Trophoblast cell (in vitro differentiated cells and primary cell): Measurements from ENCODE around the gene TXNDC8.
A peak's percentile ranks its signal among the peaks of the same experiment; 100 is the strongest.

Experiments
- DNase-seq, 2 donors: peaks; one replicate each; pipeline ENCODE4 v3.0.0-alpha.2; 2016
- H2AFZ ChIP-seq: 2 replicates; pipeline ENCODE4 v1.6.1; 2013; ENCODE audit warnings: low read length, moderate library complexity, mild to moderate bottlenecking; ENCODE audit not compliant: insufficient read depth, poor library complexity
- H2AK5ac ChIP-seq: 2 replicates; pipeline ENCODE4 v1.6.1; 2013; ENCODE audit warnings: mild to moderate bottlenecking, low read length
- H2BK120ac ChIP-seq: 2 replicates; pipeline ENCODE4 v1.6.1; 2013; ENCODE audit warnings: low read length, mild to moderate bottlenecking, moderate library complexity; ENCODE audit not compliant: insufficient read depth, poor library complexity
- H2BK12ac ChIP-seq: 2 replicates; pipeline ENCODE4 v1.6.1; 2013; ENCODE audit warnings: mild to moderate bottlenecking, low read length, moderate library complexity
- H2BK5ac ChIP-seq: 2 replicates; pipeline ENCODE4 v1.6.1; 2013; ENCODE audit warnings: low read length, low read depth, moderate library complexity, mild to moderate bottlenecking; ENCODE audit not compliant: poor library complexity
- H3K14ac ChIP-seq: 2 replicates; pipeline ENCODE4 v1.6.1; 2013; ENCODE audit warnings: mild to moderate bottlenecking, low read length
- H3K18ac ChIP-seq: 2 replicates; pipeline ENCODE4 v1.6.1; 2013; ENCODE audit warnings: mild to moderate bottlenecking, low read length
- H3K23ac ChIP-seq: 2 replicates; pipeline ENCODE4 v1.6.1; 2013; ENCODE audit warnings: low read length
- H3K27ac ChIP-seq: 2 replicates; pipeline ENCODE4 v1.5.1; 2013; ENCODE audit warnings: low read depth, mild to moderate bottlenecking, inconsistent platforms, low read length, moderate library complexity
- H3K27me3 ChIP-seq: 2 replicates; pipeline ENCODE4 v1.6.1; 2013; ENCODE audit warnings: inconsistent platforms, mild to moderate bottlenecking, low read length, moderate library complexity; ENCODE audit not compliant: insufficient read depth
- H3K36me3 ChIP-seq, 2 experiments: 1 replicate in 1 of 2; 2 replicates in 1 of 2; pipeline ENCODE4 v1.6.1; 2013; ENCODE audit warnings: low read length in 2 of 2, mild to moderate bottlenecking in 2 of 2, moderate library complexity in 1 of 2; ENCODE audit not compliant: insufficient read depth in 2 of 2, control insufficient read depth in 1 of 2
- H3K4ac ChIP-seq: 2 replicates; pipeline ENCODE4 v1.6.1; 2013; ENCODE audit warnings: low read depth, mild to moderate bottlenecking, low read length, moderate library complexity
- H3K4me1 ChIP-seq, 2 experiments: 1 replicate in 1 of 2; 2 replicates in 1 of 2; pipeline ENCODE4 v1.6.1; 2013; ENCODE audit warnings: low read length in 2 of 2, mild to moderate bottlenecking in 2 of 2, moderate library complexity in 1 of 2; ENCODE audit not compliant: insufficient read depth in 2 of 2, control insufficient read depth in 1 of 2
- H3K4me2 ChIP-seq: 2 replicates; pipeline ENCODE4 v1.6.1; 2013; ENCODE audit warnings: inconsistent platforms, mild to moderate bottlenecking, low read length, moderate library complexity
- H3K4me3 ChIP-seq: 2 replicates; pipeline ENCODE4 v1.5.1; 2013; ENCODE audit warnings: mild to moderate bottlenecking, low read depth, low read length, inconsistent platforms
- H3K79me1 ChIP-seq: one replicate; pipeline ENCODE4 v1.6.1; 2013; ENCODE audit warnings: low read length
- H3K79me2 ChIP-seq: 2 replicates; pipeline ENCODE4 v1.6.1; 2013; ENCODE audit warnings: low read length, mild to moderate bottlenecking; ENCODE audit not compliant: control insufficient read depth, insufficient read depth, poor library complexity
- H3K9ac ChIP-seq: 2 replicates; pipeline ENCODE4 v1.6.1; 2013; ENCODE audit warnings: mild to moderate bottlenecking, low read length
- H3K9me3 ChIP-seq: 2 replicates; pipeline ENCODE4 v1.6.1; 2013; ENCODE audit warnings: low read depth, mild to moderate bottlenecking, control low read depth, inconsistent platforms, low read length; ENCODE audit not compliant: insufficient read depth
- H4K12ac ChIP-seq: 2 replicates; pipeline ENCODE4 v1.6.1; 2013; ENCODE audit warnings: low read depth, mild to moderate bottlenecking, low read length, moderate library complexity
- H4K8ac ChIP-seq: 2 replicates; pipeline ENCODE4 v1.6.1; 2013; ENCODE audit warnings: low read depth, mild to moderate bottlenecking, low read length, moderate library complexity
- H4K91ac ChIP-seq: one replicate; pipeline ENCODE4 v1.6.1; 2013; ENCODE audit warnings: low read depth, mild to moderate bottlenecking, low read length, moderate library complexity
- WGBS: extraction: QIAGEN DNeasy Blood & Tissue Kit; methylation state at CpG from one replicate; pipeline ENCODE4 v1.1.7; 2013; ENCODE audit warnings: missing lambda C conversion rate; ENCODE audit not compliant: insufficient read length, insufficient coverage; ENCODE audit errors: extremely low coverage; 5-methylcytosine and 5-hydroxymethylcytosine counted together

TXNDC8 gene

GRCh38 chr9:110257956-110258355 lies 79.7 kb downstream of the TXNDC8 start:
- no peak overlapping the region for H3K4me3 ChIP-seq
- H3K79me1 ChIP-seq, result peaks cover 15% of the 10 kb centered on the region
- H3K36me3 ChIP-seq, result no peaks in the 10 kb centered on the region
- no peak overlapping the region for H2BK5ac ChIP-seq
- H3K4me2 ChIP-seq, result no peak overlapping the region
- no peak overlapping the region for H4K91ac ChIP-seq
- H3K27me3 ChIP-seq, result no peaks in the 10 kb centered on the region
- H3K4ac ChIP-seq, result no peak overlapping the region
- H3K79me2 ChIP-seq, result peaks cover 24% of the 10 kb centered on the region
- H3K14ac ChIP-seq, result no peak overlapping the region
- H3K4me1 ChIP-seq, result peaks cover 7 to 12% of the 10 kb centered on the region in 2 experiments
- H4K8ac ChIP-seq, result no peak overlapping the region
- H2BK120ac ChIP-seq, result no peak overlapping the region
- H3K9ac ChIP-seq, result no peak overlapping the region
- H2BK12ac ChIP-seq, result no peak overlapping the region
- no peak overlapping the region for H3K23ac ChIP-seq
- H4K12ac ChIP-seq, result no peak overlapping the region
- H2AK5ac ChIP-seq, result no peak overlapping the region
- no CpG with 5 or more reads among the region's 1 CpG for WGBS
- H3K9me3 ChIP-seq, result peaks cover 4% of the 10 kb centered on the region
- no peak for DNase-seq
- H3K18ac ChIP-seq, result no peak overlapping the region
- H2AFZ ChIP-seq, result no peak overlapping the region
- no peak overlapping the region for H3K27ac ChIP-seq

GRCh38 chr9:110257097-110257841 lies 80.4 kb downstream of the TXNDC8 start:
- Histone ChIP-seq H3K27ac (no peak overlapping the region), H3K9me3 (peaks cover 4% of the 10 kb centered on the region), H3K4me3 (peak overlapping the region; percentile 91), H3K14ac (peak overlapping the region; percentile 97), H3K27me3 (no peaks in the 10 kb centered on the region), H3K18ac (peak overlapping the region; percentile 80), H2AK5ac (no peak overlapping the region), H4K12ac (no peak overlapping the region), H3K4me1 (peaks cover 7 to 12% of the 10 kb centered on the region in 2 experiments), H3K79me2 (peaks cover 26% of the 10 kb centered on the region), H2BK12ac (peak overlapping the region; percentile 88), H2BK5ac (no peak overlapping the region), H3K79me1 (peaks cover 15% of the 10 kb centered on the region), H3K4me2 (peak overlapping the region; percentile 77), H3K23ac (no peak overlapping the region), H2AFZ (peak overlapping the region; percentile 99), H4K8ac (peak overlapping the region; percentile 91), H2BK120ac (peak overlapping the region; percentile 18), H3K36me3 (no peaks in the 10 kb centered on the region), H3K9ac (peak overlapping the region; percentile 60), H3K4ac (no peak overlapping the region), H4K91ac (no peak overlapping the region)
- no peak for DNase-seq
- no CpG with 5 or more reads among the region's 14 CpGs for WGBS

- H3K79me1 ChIP-seq, result peaks cover 15% of the 10 kb centered on the region
- peak within 1 kb of the TSS; percentile 91 for H4K8ac ChIP-seq
- H3K18ac ChIP-seq, result peak within 1 kb of the TSS; percentile 91
- H4K91ac ChIP-seq, result peak within 1 kb of the TSS; percentile 58
- peak within 1 kb of the TSS; percentile 97 for H3K14ac ChIP-seq
- peak within 1 kb of the TSS; percentile 77 for H3K4me2 ChIP-seq
- peak within 1 kb of the TSS; percentile 86 for H2BK5ac ChIP-seq
- H3K23ac ChIP-seq, result no peak within 1 kb of the TSS
- peaks cover 26% of the 10 kb centered on the region for H3K79me2 ChIP-seq
- peak within 1 kb of the TSS; percentile 61 for H2AK5ac ChIP-seq
- peak within 1 kb of the TSS; percentile 67 for H2BK120ac ChIP-seq
- peaks cover 4% of the 10 kb centered on the region for H3K9me3 ChIP-seq
- H3K27ac ChIP-seq, result peak within 1 kb of the TSS; percentile 71
- no peaks in the 10 kb centered on the region for H3K27me3 ChIP-seq
- peak; percentile 76 to 91 for DNase-seq
- H3K9ac ChIP-seq, result peak within 1 kb of the TSS; percentile 82
- H3K4me3 ChIP-seq, result peak within 1 kb of the TSS; percentile 91
- H3K4me1 ChIP-seq, result peaks cover 7 to 12% of the 10 kb centered on the region in 2 experiments
- WGBS, result no CpG with 5 or more reads among the region's 65 CpGs
- H3K36me3 ChIP-seq, result no peaks in the 10 kb centered on the region
- peak within 1 kb of the TSS; percentile 88 for H2BK12ac ChIP-seq
- peak within 1 kb of the TSS; percentile 99 for H2AFZ ChIP-seq
- peak within 1 kb of the TSS; percentile 88 for H3K4ac ChIP-seq
- H4K12ac ChIP-seq, result peak within 1 kb of the TSS; percentile 77
These were observed 81.1 kb downstream of the TXNDC8 start, which contains the start of gene TXN for GRCh38 chr9:110256380-110257096. TSS of gene TXN (minus strand) at chr9:110256507. CDS start at chr9:110256435, 72 bp downstream.

GRCh38 chr9:110255463-110256379 lies 81.9 kb downstream of the TXNDC8 start:
- Histone ChIP-seq H3K79me2 (peaks cover 26% of the 10 kb centered on the region), H2BK12ac (no peak overlapping the region), H3K79me1 (peaks cover 15% of the 10 kb centered on the region), H3K14ac (peak overlapping the region; percentile 60), H2AK5ac (peak overlapping the region; percentile 61), H4K8ac (peak overlapping the region; percentile 73), H2BK120ac (peak overlapping the region; percentile 67), H3K9ac (peak overlapping the region; percentile 75), H2BK5ac (peak overlapping the region; percentile 86), H3K4ac (peak overlapping the region; percentile 88), H3K4me1 (peaks cover 7 to 12% of the 10 kb centered on the region in 2 experiments), H3K4me3 (peak overlapping the region; percentile 91), H3K4me2 (peak overlapping the region; percentile 77), H3K18ac (peak overlapping the region; percentile 91), H3K23ac (no peak overlapping the region), H3K27me3 (no peaks in the 10 kb centered on the region), H4K12ac (peak overlapping the region; percentile 55), H2AFZ (peak overlapping the region; percentile 55), H4K91ac (peak overlapping the region; percentile 58), H3K36me3 (no peaks in the 10 kb centered on the region), H3K27ac (peak overlapping the region; percentile 71), H3K9me3 (peaks cover 4% of the 10 kb centered on the region)
- no CpG with 5 or more reads among the region's 81 CpGs for WGBS
- peak in 1 of 2 donors; percentile 88 for DNase-seq
